HL-60 (cell line): ENCODE measurements around the gene S100A16.

Experiments used
- DNase-seq, 2 experiments: peaks; one replicate each; pipeline ENCODE4 v3.0.0-alpha.2; 2010 to 2020; ENCODE audit warnings: low read depth in 1 of 2, low spot score in 1 of 2
- H3K27ac ChIP-seq: fragments of 250-450 bp; sonication (Bioruptor Pico); replicated peaks from 2 replicates; pipeline ENCODE4 v1.5.1; 2020; ENCODE audit warnings: mild to moderate bottlenecking, moderate library complexity
- H3K27me3 ChIP-seq: fragments of 250-450 bp; sonication (Bioruptor Pico); 2 replicates; pipeline ENCODE4 v1.5.1; 2021; ENCODE audit warnings: mild to moderate bottlenecking, moderate library complexity; ENCODE audit not compliant: insufficient read depth, poor library complexity, severe bottlenecking
- H3K4me3 ChIP-seq: replicated peaks from 2 replicates; pipeline ENCODE4 v1.5.1; 2011; ENCODE audit warnings: mild to moderate bottlenecking, control low read depth, low read length; ENCODE audit not compliant: insufficient read depth
- GABPA ChIP-seq: IDR thresholded peaks from 2 replicates; pipeline ENCODE4 v1.6.1; 2012; ENCODE audit warnings: low read depth
- POLR2AphosphoS5 ChIP-seq: IDR thresholded peaks from 2 replicates; pipeline ENCODE4 v1.6.1; 2012; ENCODE audit warnings: low read depth
- SPI1 ChIP-seq: IDR thresholded peaks from 2 replicates; pipeline ENCODE4 v1.6.1; 2012; ENCODE audit warnings: low read depth, mild to moderate bottlenecking, borderline replicate concordance
- TF ChIP-seq, protein P1 (sequence below): IDR thresholded peaks from 2 replicates; pipeline ENCODE4 v1.6.1; 2012; ENCODE audit warnings: low read depth; ENCODE audit not compliant: insufficient replicate concordance
- TF ChIP-seq, protein P2 (sequence below): IDR thresholded peaks from one replicate; pipeline ENCODE4 v1.5.1; 2011; ENCODE audit warnings: low read length, control low read depth, inconsistent platforms; ENCODE audit not compliant: insufficient read depth

The S100A16 gene

GRCh38 chr1:153573351-153573750, 39.6 kb downstream of the S100A16 start:
- TF ChIP-seq POLR2AphosphoS5: no peak
- TF ChIP-seq, protein P1, sequence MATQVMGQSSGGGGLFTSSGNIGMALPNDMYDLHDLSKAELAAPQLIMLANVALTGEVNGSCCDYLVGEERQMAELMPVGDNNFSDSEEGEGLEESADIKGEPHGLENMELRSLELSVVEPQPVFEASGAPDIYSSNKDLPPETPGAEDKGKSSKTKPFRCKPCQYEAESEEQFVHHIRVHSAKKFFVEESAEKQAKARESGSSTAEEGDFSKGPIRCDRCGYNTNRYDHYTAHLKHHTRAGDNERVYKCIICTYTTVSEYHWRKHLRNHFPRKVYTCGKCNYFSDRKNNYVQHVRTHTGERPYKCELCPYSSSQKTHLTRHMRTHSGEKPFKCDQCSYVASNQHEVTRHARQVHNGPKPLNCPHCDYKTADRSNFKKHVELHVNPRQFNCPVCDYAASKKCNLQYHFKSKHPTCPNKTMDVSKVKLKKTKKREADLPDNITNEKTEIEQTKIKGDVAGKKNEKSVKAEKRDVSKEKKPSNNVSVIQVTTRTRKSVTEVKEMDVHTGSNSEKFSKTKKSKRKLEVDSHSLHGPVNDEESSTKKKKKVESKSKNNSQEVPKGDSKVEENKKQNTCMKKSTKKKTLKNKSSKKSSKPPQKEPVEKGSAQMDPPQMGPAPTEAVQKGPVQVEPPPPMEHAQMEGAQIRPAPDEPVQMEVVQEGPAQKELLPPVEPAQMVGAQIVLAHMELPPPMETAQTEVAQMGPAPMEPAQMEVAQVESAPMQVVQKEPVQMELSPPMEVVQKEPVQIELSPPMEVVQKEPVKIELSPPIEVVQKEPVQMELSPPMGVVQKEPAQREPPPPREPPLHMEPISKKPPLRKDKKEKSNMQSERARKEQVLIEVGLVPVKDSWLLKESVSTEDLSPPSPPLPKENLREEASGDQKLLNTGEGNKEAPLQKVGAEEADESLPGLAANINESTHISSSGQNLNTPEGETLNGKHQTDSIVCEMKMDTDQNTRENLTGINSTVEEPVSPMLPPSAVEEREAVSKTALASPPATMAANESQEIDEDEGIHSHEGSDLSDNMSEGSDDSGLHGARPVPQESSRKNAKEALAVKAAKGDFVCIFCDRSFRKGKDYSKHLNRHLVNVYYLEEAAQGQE: no peak
- TF ChIP-seq GABPA: no peak
- Histone ChIP-seq H3K27me3 (peaks cover 8% of the 10 kb centered on the region), H3K27ac (no peak overlapping the region), H3K4me3 (no peak overlapping the region)
- DNase-seq: peak in 1 of 2 experiments; percentile 45

DNA sequence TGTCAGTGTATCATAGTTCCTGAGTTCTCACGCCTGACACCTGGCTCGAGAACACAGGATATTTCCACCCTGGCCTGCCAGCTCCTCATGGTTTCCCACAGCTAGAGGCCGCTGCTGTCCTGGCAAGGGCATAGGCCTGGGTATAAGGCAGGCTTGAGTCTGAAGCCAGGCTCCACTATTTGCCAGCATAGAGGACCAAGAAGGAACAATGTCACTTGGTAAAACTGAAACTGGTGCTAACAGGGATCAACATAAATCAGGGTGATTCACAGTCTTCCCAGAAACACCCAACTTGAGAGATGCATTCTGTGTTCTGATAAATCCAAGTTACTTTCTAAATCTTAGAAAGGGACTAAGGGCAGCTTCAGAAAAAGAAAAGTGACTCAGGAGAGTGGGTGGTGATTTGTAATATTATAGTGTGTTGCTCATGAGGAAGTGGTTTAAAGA, 40.3 kb downstream of the S100A16 start:
- TF ChIP-seq GABPA (no peak), SPI1 (no peak), POLR2AphosphoS5 (no peak)
- TF ChIP-seq, protein P2, sequence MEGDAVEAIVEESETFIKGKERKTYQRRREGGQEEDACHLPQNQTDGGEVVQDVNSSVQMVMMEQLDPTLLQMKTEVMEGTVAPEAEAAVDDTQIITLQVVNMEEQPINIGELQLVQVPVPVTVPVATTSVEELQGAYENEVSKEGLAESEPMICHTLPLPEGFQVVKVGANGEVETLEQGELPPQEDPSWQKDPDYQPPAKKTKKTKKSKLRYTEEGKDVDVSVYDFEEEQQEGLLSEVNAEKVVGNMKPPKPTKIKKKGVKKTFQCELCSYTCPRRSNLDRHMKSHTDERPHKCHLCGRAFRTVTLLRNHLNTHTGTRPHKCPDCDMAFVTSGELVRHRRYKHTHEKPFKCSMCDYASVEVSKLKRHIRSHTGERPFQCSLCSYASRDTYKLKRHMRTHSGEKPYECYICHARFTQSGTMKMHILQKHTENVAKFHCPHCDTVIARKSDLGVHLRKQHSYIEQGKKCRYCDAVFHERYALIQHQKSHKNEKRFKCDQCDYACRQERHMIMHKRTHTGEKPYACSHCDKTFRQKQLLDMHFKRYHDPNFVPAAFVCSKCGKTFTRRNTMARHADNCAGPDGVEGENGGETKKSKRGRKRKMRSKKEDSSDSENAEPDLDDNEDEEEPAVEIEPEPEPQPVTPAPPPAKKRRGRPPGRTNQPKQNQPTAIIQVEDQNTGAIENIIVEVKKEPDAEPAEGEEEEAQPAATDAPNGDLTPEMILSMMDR: peak; percentile 79
- TF ChIP-seq, protein P1: no peak
- Histone ChIP-seq H3K27me3 (peaks cover under 1% of the 10 kb centered on the region), H3K27ac (peak overlapping the region; percentile 7; the same call in 1 of the 2 replicates), H3K4me3 (no peak overlapping the region)
- DNase-seq: peak in 1 of 2 experiments; percentile 80

- Histone ChIP-seq H3K27ac (no peak overlapping the region), H3K4me3 (no peak overlapping the region), H3K27me3 (no peaks in the 10 kb centered on the region)
- DNase-seq: no peak
- TF ChIP-seq SPI1 (no peak), GABPA (no peak), POLR2AphosphoS5 (no peak)
- TF ChIP-seq, protein P1: no peak
- TF ChIP-seq, protein P2: no peak
Measured at GRCh38 chr1:153571706-153572105, 41.2 kb downstream of the S100A16 start.
